B cell (primary cell): Measurements from ENCODE around the gene AQP11. TPM values are rescaled to one million over a fixed set of nuclear protein-coding genes. Genes with fewer than 3 reads are reported as not detected.
"Not testable (repeated sequence)": the region's sequence is repeated elsewhere in the genome, so short reads cannot be mapped to it uniquely, and the experiment has no call there.

Experiments
- ATAC-seq: fragments of 200-7000 bp; cut with Tn5 transposase; one replicate; pipeline ENCODE4 v1.10.0; 2021; ENCODE audit warnings: low read depth, mild to moderate bottlenecking, moderate number of reproducible peaks, moderate library complexity
- CTCF ChIA-PET: fragments of 350-600 bp; sonication (Branson Sonifier 250); formaldehyde crosslinking; loops from one replicate; lab custom pipeline; 2021; ENCODE audit warnings: antibody characterized with exemption, inconsistent platforms; lab: Charles Lee
- POLR2A ChIA-PET: fragments of 350-600 bp; sonication (Branson Sonifier 250); formaldehyde crosslinking; loops from one replicate; lab custom pipeline; 2021; ENCODE audit warnings: antibody characterized with exemption; lab: Charles Lee
- DNase-seq: peaks from one replicate; pipeline ENCODE4 v3.0.0; 2013
- H2AFZ ChIP-seq: 2 replicates; pipeline ENCODE4 v1.6.1; 2012; ENCODE audit warnings: mild to moderate bottlenecking, low read depth, low read length; ENCODE audit not compliant: insufficient read depth, poor library complexity, severe bottlenecking
- H3K27ac ChIP-seq, 2 donors: 1 replicate in 1 of 2; 2 replicates in 1 of 2; pipeline ENCODE4 v1.5.1; 2012 to 2013; ENCODE audit warnings: low read length in 2 of 2, mild to moderate bottlenecking in 2 of 2, moderate library complexity in 1 of 2
- H3K27me3 ChIP-seq, 4 experiments: fragments of 200-600 bp in 1 of 4; sonication (generic) in 1 of 4; replicated peaks in 1 of 4; 1 replicate in 2 of 4; 2 replicates in 2 of 4; pipeline versions ENCODE4 v1.6.1 to v1.7.0; 2013 to 2016; ENCODE audit warnings: low read length in 3 of 4, mild to moderate bottlenecking in 2 of 4, mixed read lengths in 1 of 4, moderate library complexity in 1 of 4; ENCODE audit not compliant: insufficient read depth in 4 of 4, control insufficient read depth in 3 of 4; ENCODE audit errors: control extremely low read depth in 1 of 4
- H3K36me3 ChIP-seq, 2 experiments: replicated peaks in 1 of 2; 1 replicate in 1 of 2; 2 replicates in 1 of 2; pipeline versions ENCODE4 v1.6.1 to v1.7.1; 2013; ENCODE audit warnings: low read length in 1 of 2; ENCODE audit not compliant: insufficient read depth in 2 of 2, control insufficient read depth in 1 of 2; ENCODE audit errors: control extremely low read depth in 1 of 2, extremely low read depth in 1 of 2
- H3K4me1 ChIP-seq, 2 donors: fragments of 200-600 bp in 1 of 2; sonication (generic) in 1 of 2; 1 replicate in 1 of 2; 2 replicates in 1 of 2; pipeline versions ENCODE4 v1.5.1 to v1.6.1; 2013 to 2017; ENCODE audit warnings: low read length in 2 of 2; ENCODE audit not compliant: control insufficient read depth in 2 of 2, insufficient read depth in 2 of 2
- H3K4me2 ChIP-seq: replicated peaks from 2 replicates; pipeline ENCODE3; 2012; ENCODE audit warnings: mild to moderate bottlenecking, low read depth, low read length; ENCODE audit not compliant: poor library complexity, severe bottlenecking
- H3K4me3 ChIP-seq, 5 experiments: fragments of 200-600 bp in 1 of 5; sonication (generic) in 1 of 5; 1 replicate in 3 of 5; 2 replicates in 2 of 5; pipeline versions ENCODE4 v1.5.1 to v1.7.0; 2011 to 2016; ENCODE audit warnings: low read length in 4 of 5, mild to moderate bottlenecking in 4 of 5, low read depth in 2 of 5, control low read depth in 1 of 5, moderate library complexity in 1 of 5; ENCODE audit not compliant: insufficient read depth in 1 of 5; ENCODE audit errors: control extremely low read depth in 1 of 5, extremely low read depth in 1 of 5
- H3K79me2 ChIP-seq: fragments of 200-600 bp; sonication (generic); one replicate; pipeline ENCODE4 v1.6.0; 2016; ENCODE audit warnings: low read length; ENCODE audit not compliant: control insufficient read depth, insufficient read depth
- H3K9ac ChIP-seq: fragments of 200-600 bp; sonication (generic); 2 replicates; pipeline ENCODE4 v1.6.1; 2017; ENCODE audit warnings: mild to moderate bottlenecking, low read length, moderate library complexity
- H3K9me3 ChIP-seq, 3 donors: one replicate each; pipeline versions ENCODE4 v1.6.1 to v1.7.1; 2013; ENCODE audit warnings: low read length in 2 of 3; ENCODE audit not compliant: control insufficient read depth in 2 of 3, insufficient read depth in 1 of 3; ENCODE audit errors: control extremely low read depth in 1 of 3
- H4K20me1 ChIP-seq: 2 replicates; pipeline ENCODE4 v1.6.0; 2012; ENCODE audit warnings: mild to moderate bottlenecking, low read length; ENCODE audit not compliant: insufficient read depth, control insufficient read depth, poor library complexity, severe bottlenecking
- H3K27ac Mint-ChIP-seq: one replicate; pipeline ENCODE4 v1.8.0; 2021; ENCODE audit warnings: mixed read lengths
- H3K27me3 Mint-ChIP-seq: one replicate; pipeline ENCODE4 v1.8.0; 2021; ENCODE audit warnings: mixed read lengths
- H3K4me1 Mint-ChIP-seq: one replicate; pipeline ENCODE4 v1.8.0; 2021; ENCODE audit warnings: mixed read lengths
- H3K4me3 Mint-ChIP-seq: one replicate; pipeline ENCODE4 v1.8.0; 2021; ENCODE audit warnings: mixed read lengths
- H3K9me3 Mint-ChIP-seq: one replicate; pipeline ENCODE4 v1.8.0; 2022; ENCODE audit warnings: mixed read lengths; ENCODE audit not compliant: insufficient read depth
- CTCF ChIP-seq: fragments of 200-600 bp; IDR thresholded peaks from one replicate; pipeline ENCODE4 v1.8.0; 2022; ENCODE audit warnings: antibody characterized with exemption, mild to moderate bottlenecking
- EZH2 ChIP-seq: IDR thresholded peaks from 2 replicates; pipeline ENCODE4 v1.6.1; 2012; ENCODE audit warnings: borderline replicate concordance, low read depth, mild to moderate bottlenecking, moderate library complexity, low read length; ENCODE audit not compliant: insufficient read depth, poor library complexity, severe bottlenecking
- WGBS: methylation state at CpG from one replicate; pipeline ENCODE4 v1.1.5; 2013; ENCODE audit warnings: missing lambda C conversion rate; ENCODE audit not compliant: insufficient coverage; 5-methylcytosine and 5-hydroxymethylcytosine counted together
- intact Hi-C: fragments of 100-400 bp; cut with micrococcal nuclease; formaldehyde crosslinking; loops from one replicate; pipeline ENCODE4 v1.10.0; 2022
- polyA plus RNA-seq: library from polyadenylated mRNA; depleted of rRNA; stranded (reverse); fragments of >200 nt; gene quantifications from 2 replicates; pipeline ENCODE4 v1.2.3, GENCODE V29; 2012
- total RNA-seq, 2 donors: library from RNA; stranded (reverse); fragments of 120-200 nt in 1 of 2; gene quantifications; 1 replicate in 1 of 2; 2 replicates in 1 of 2; pipeline versions ENCODE4 v1.2.3 to v1.2.4, GENCODE V29; 2013 to 2022

The AQP11 gene
- total and polyA plus RNA-seq, 2 donors (not counting 1 experiment from before 2014, with no cell fraction given) = 0.19 to 0.47 TPM

- H3K4me1 Mint-ChIP-seq = peaks cover 52% of the 10 kb centered on the region
- H3K4me3 Mint-ChIP-seq, H3K27me3 ChIP-seq, H3K9ac ChIP-seq, H3K27ac ChIP-seq, H2AFZ ChIP-seq, ATAC-seq, H3K9me3 Mint-ChIP-seq, H3K4me2 ChIP-seq, POLR2A ChIA-PET, intact Hi-C loops, H3K4me3 ChIP-seq, DNase-seq, H3K36me3 ChIP-seq, H3K27me3 Mint-ChIP-seq, H3K27ac Mint-ChIP-seq, H3K9me3 ChIP-seq: not testable (repeated sequence)
- CTCF ChIA-PET = interaction anchor here (0.7 kb wide), 1 partner anchor 15 kb away, joined by 3 read pairs; no protein-coding TSS in a partner anchor
- Histone ChIP-seq H3K4me1 (peaks cover 24 to 33% of the 10 kb centered on the region in 2 donors), H4K20me1 (peaks cover 16% of the 10 kb centered on the region), H3K79me2 (peaks cover 85% of the 10 kb centered on the region)
- WGBS = 85% methylated on average over 4 of the region's 5 CpGs
Observed at GRCh38 chr11:77633926-77634325, 44.2 kb downstream of the AQP11 start.

- H4K20me1 ChIP-seq = peaks cover 8% of the 10 kb centered on the region
- no peaks in the 10 kb centered on the region for H3K27me3 ChIP-seq
- no peak for ATAC-seq
- Mint-ChIP-seq H3K9me3 (no peaks in the 10 kb centered on the region), H3K27me3 (no peaks in the 10 kb centered on the region), H3K4me3 (peak overlapping the region; percentile 98), H3K27ac (peak overlapping the region; percentile 62), H3K4me1 (peaks cover 40% of the 10 kb centered on the region)
- H3K79me2 ChIP-seq = peaks cover 63% of the 10 kb centered on the region
- POLR2A ChIA-PET = no interaction called here
- H3K4me2 ChIP-seq = peak overlapping the region; percentile 80
- H3K4me1 ChIP-seq = peaks cover 17 to 23% of the 10 kb centered on the region in 2 donors
- peak overlapping the region in 1 of 2 donors; percentile 78 for H3K27ac ChIP-seq
- H3K4me3 ChIP-seq = peak overlapping the region; percentile 58 to 85 (median 84)
- DNase-seq = peak; percentile 30
- peaks cover 0 to 3% (median 2%) of the 10 kb centered on the region in 3 donors for H3K9me3 ChIP-seq
- H3K9ac ChIP-seq = peak overlapping the region; percentile 92
- no peak for TF ChIP-seq EZH2
- no peak for TF ChIP-seq CTCF
- H3K36me3 ChIP-seq = no peaks in the 10 kb centered on the region
- intact Hi-C loops = loop anchor here (1.0 to 5.0 kb wide), 3 partner anchors 165 to 357 kb away; partner anchors contain the start of genes INTS4, PAK1 and RSF1
- CTCF ChIA-PET = interaction anchor here (0.6 to 2.2 kb wide), 2 partner anchors 18 to 220 kb away, joined by 3 to 5 read pairs; no protein-coding TSS in a partner anchor
- 3% methylated on average over 6 of the region's 14 CpGs for WGBS
- H2AFZ ChIP-seq = peak overlapping the region; percentile 93
Observed at GRCh38 chr11:77636731-77637344, 47.1 kb downstream of the AQP11 start.
